ENCODE results near the gene ZSCAN5B.
"Not testable (repeated sequence)": the region's sequence is repeated elsewhere in the genome, so short reads cannot be mapped to it uniquely, and the experiment has no call there.

Gene ZSCAN5B

GRCh38 chr19:56197646-56198045 is at the start of gene ZSCAN5B:
Gene ZSCAN5B (minus strand): TSS chr19:56197783. CDS start chr19:56193052, 4,731 bp downstream.
- DNase-seq, result not testable (repeated sequence)

- DNase-seq, result not testable (repeated sequence)
Measured at GRCh38 chr19:56245764-56246163, 48.2 kb upstream of the ZSCAN5B start.

- DNase-seq, result peak; percentile 46
Measured at GRCh38 chr19:56245121-56245740, 47.6 kb upstream of the ZSCAN5B start.

GRCh38 chr19:56223481-56223880 is 25.9 kb upstream of the ZSCAN5B start:
- DNase-seq, result no peak

GRCh38 chr19:56222901-56223300 is 25.3 kb upstream of the ZSCAN5B start:
- no peak for DNase-seq

- DNase-seq, result no peak
Measured at GRCh38 chr19:56221851-56222250, 24.3 kb upstream of the ZSCAN5B start.

- DNase-seq, result not testable (repeated sequence)
Measured at GRCh38 chr19:56221442-56221841, 23.9 kb upstream of the ZSCAN5B start.

GRCh38 chr19:56218961-56219360 is 21.4 kb upstream of the ZSCAN5B start:
- no peak for DNase-seq

GRCh38 chr19:56217039-56217949 is 19.7 kb upstream of the ZSCAN5B start:
- peak; percentile 35 for DNase-seq

GRCh38 chr19:56211718-56212117 is 14.1 kb upstream of the ZSCAN5B start:
- DNase-seq, result no peak

- not testable (repeated sequence) for DNase-seq
Measured at GRCh38 chr19:56210036-56210435, 12.5 kb upstream of the ZSCAN5B start.

GRCh38 chr19:56209091-56209490 is 11.5 kb upstream of the ZSCAN5B start:
- no peak for DNase-seq

GRCh38 chr19:56207581-56207980 is 10.0 kb upstream of the ZSCAN5B start:
- not testable (repeated sequence) for DNase-seq

- DNase-seq, result no peak
Measured at GRCh38 chr19:56201973-56202372, 4.4 kb upstream of the ZSCAN5B start, which contains the start of gene ZSCAN5C. Gene ZSCAN5C (plus strand): TSS chr19:56202273. CDS start chr19:56205914, 3,641 bp downstream.

- DNase-seq, result no peak
Measured at GRCh38 chr19:56199687-56200086, 2.1 kb upstream of the ZSCAN5B start.

- DNase-seq, result no peak
Measured at GRCh38 chr19:56193981-56194640, 3.5 kb downstream of the ZSCAN5B start.

GRCh38 chr19:56191711-56192110 is 5.9 kb downstream of the ZSCAN5B start:
- no peak for DNase-seq

- DNase-seq, result no peak
Measured at GRCh38 chr19:56191115-56191514, 6.5 kb downstream of the ZSCAN5B start.

- DNase-seq, result no peak
Measured at GRCh38 chr19:56189785-56190184, 7.8 kb downstream of the ZSCAN5B start.

- DNase-seq, result no peak
Measured at GRCh38 chr19:56177564-56178243, 19.9 kb downstream of the ZSCAN5B start.

- no peak for DNase-seq
Measured at GRCh38 chr19:56176881-56177280, 20.7 kb downstream of the ZSCAN5B start.

- DNase-seq, result not testable (repeated sequence)
Measured at GRCh38 chr19:56176310-56176709, 21.3 kb downstream of the ZSCAN5B start.

GRCh38 chr19:56175861-56176307 is 21.7 kb downstream of the ZSCAN5B start, which contains the start of gene GALP:
Gene GALP (plus strand): TSS chr19:56176008. CDS start chr19:56177109, 1,101 bp downstream.
- DNase-seq, result not testable (repeated sequence)

Data from EL (cell line).